Caco-2 (cell line): Measurements from ENCODE around the gene MFAP3. TPM values are rescaled to one million over a fixed set of nuclear protein-coding genes. Genes with fewer than 3 reads are reported as not detected.

Experiments
- BruUV-seq: library from RNA; stranded (reverse); fragments of 400-500 nt; replicated peaks from 2 replicates; lab custom pipeline; 2021; lab: Mats Ljungman, UMichigan
- CTCF ChIA-PET: fragments of 300-600 bp; sonication (Branson Sonifier 250); formaldehyde crosslinking; loops from one replicate; lab custom pipeline; 2022; ENCODE audit warnings: antibody characterized with exemption; lab: Charles Lee
- POLR2A ChIA-PET: fragments of 300-600 bp; sonication (Branson Sonifier 250); formaldehyde crosslinking; loops from one replicate; lab custom pipeline; 2022; ENCODE audit warnings: antibody characterized with exemption; lab: Charles Lee
- DNase-seq, 2 experiments: peaks; one replicate each; pipeline versions ENCODE4 v3.0.0 to v3.0.0-alpha.2; 2020 to 2022
- H3K27me3 ChIP-seq: replicated peaks from 2 replicates; pipeline ENCODE4 v1.6.0; 2011; ENCODE audit warnings: low read length; ENCODE audit not compliant: control insufficient read depth, insufficient read depth
- H3K36me3 ChIP-seq: 2 replicates; pipeline ENCODE4 v1.5.1; 2011; ENCODE audit warnings: low read length; ENCODE audit not compliant: control insufficient read depth, insufficient read depth
- H3K4me1 ChIP-seq: fragments of 250-450 bp; sonication (Bioruptor Pico); 2 replicates; pipeline ENCODE4 v1.5.1; 2020; ENCODE audit warnings: mild to moderate bottlenecking
- H3K4me3 ChIP-seq: 2 replicates; pipeline ENCODE4 v1.5.1; 2011; ENCODE audit warnings: low read depth, mild to moderate bottlenecking, control low read depth, low read length
- H3K9me3 ChIP-seq: fragments of 250-450 bp; sonication (Bioruptor Pico); 2 replicates; pipeline ENCODE4 v1.5.1; 2020; ENCODE audit warnings: mild to moderate bottlenecking, moderate library complexity
- H3K27ac Mint-ChIP-seq: one replicate; pipeline ENCODE4 v1.8.0; 2022; ENCODE audit warnings: mixed read lengths; ENCODE audit not compliant: unreplicated experiment
- H3K27me3 Mint-ChIP-seq: one replicate; pipeline ENCODE4 v1.8.0; 2022; ENCODE audit warnings: mixed read lengths; ENCODE audit not compliant: insufficient read depth, unreplicated experiment
- H3K36me3 Mint-ChIP-seq: one replicate; pipeline ENCODE4 v1.8.0; 2022; ENCODE audit warnings: mild to moderate bottlenecking, mixed read lengths; ENCODE audit not compliant: insufficient read depth, unreplicated experiment
- H3K4me1 Mint-ChIP-seq: one replicate; pipeline ENCODE4 v1.8.0; 2022; ENCODE audit warnings: low read depth, mixed read lengths; ENCODE audit not compliant: unreplicated experiment
- H3K4me3 Mint-ChIP-seq: one replicate; pipeline ENCODE4 v1.8.0; 2022; ENCODE audit warnings: mild to moderate bottlenecking, moderate library complexity, mixed read lengths; ENCODE audit not compliant: unreplicated experiment
- H3K9me3 Mint-ChIP-seq: one replicate; pipeline ENCODE4 v1.8.0; 2022; ENCODE audit warnings: mixed read lengths; ENCODE audit not compliant: unreplicated experiment
- CTCF ChIP-seq, 2 experiments: fragments of 200-600 bp in 1 of 2; IDR thresholded peaks; 1 replicate in 1 of 2; 2 replicates in 1 of 2; pipeline versions ENCODE4 v1.5.1 to v1.8.0; 2011 to 2022; ENCODE audit warnings: antibody characterized with exemption in 1 of 2, control low read depth in 1 of 2, inconsistent platforms in 1 of 2, low read depth in 1 of 2, low read length in 1 of 2, mild to moderate bottlenecking in 1 of 2, moderate library complexity in 1 of 2; ENCODE audit not compliant: insufficient read depth in 1 of 2, severe bottlenecking in 1 of 2, unreplicated experiment in 1 of 2
- intact Hi-C: fragments of 100-400 bp; cut with micrococcal nuclease; formaldehyde crosslinking; loops from one replicate; pipeline ENCODE4 v1.10.0; 2022; ENCODE audit not compliant: unreplicated experiment
- total RNA-seq: library from RNA; stranded (reverse); gene quantifications from 2 replicates; pipeline ENCODE4 v1.2.3, GENCODE V29; 2022

Gene MFAP3
- total RNA-seq, 1 experiment from 2014 or later, result 24.1 TPM

GRCh38 chr5:154078272-154078671, 39.5 kb downstream of the MFAP3 start:
- intact Hi-C loops, result no loop called here
- Histone ChIP-seq H3K9me3 (no peaks in the 10 kb centered on the region), H3K27me3 (no peaks in the 10 kb centered on the region), H3K36me3 (no peaks in the 10 kb centered on the region), H3K4me3 (no peak overlapping the region), H3K4me1 (no peaks in the 10 kb centered on the region)
- TF ChIP-seq CTCF (IDR thresholded peaks at IDR 0.05; ENCODE audit: insufficient read depth in 1 of 2, low read depth in 1 of 2, low read length in 1 of 2, severe bottlenecking in 1 of 2, unreplicated experiment in 1 of 2), result no peak
- POLR2A ChIA-PET, result no interaction called here
- H3K9me3 Mint-ChIP-seq, result no peaks in the 10 kb centered on the region
- no TSS peak for BruUV-seq
- CTCF ChIA-PET, result no interaction called here
- no peaks in the 10 kb centered on the region for H3K27me3 Mint-ChIP-seq
- H3K27ac Mint-ChIP-seq, result no peak overlapping the region
- no peaks in the 10 kb centered on the region for H3K36me3 Mint-ChIP-seq
- H3K4me1 Mint-ChIP-seq, result no peaks in the 10 kb centered on the region
- no peak overlapping the region for H3K4me3 Mint-ChIP-seq
- no peak for DNase-seq

GRCh38 chr5:154081246-154081645, 42.5 kb downstream of the MFAP3 start:
- no peaks in the 10 kb centered on the region for H3K36me3 Mint-ChIP-seq
- no peak overlapping the region for H3K4me3 ChIP-seq
- H3K36me3 ChIP-seq, result no peaks in the 10 kb centered on the region
- H3K9me3 Mint-ChIP-seq, result no peaks in the 10 kb centered on the region
- TF ChIP-seq CTCF (IDR thresholded peaks at IDR 0.05; ENCODE audit: insufficient read depth in 1 of 2, low read depth in 1 of 2, low read length in 1 of 2, severe bottlenecking in 1 of 2, unreplicated experiment in 1 of 2), result no peak
- BruUV-seq, result no TSS peak
- ChIA-PET POLR2A (no interaction called here), CTCF (no interaction called here)
- 0 out of 2 replicates have a peak, but pooled peaks cover 1% of the 10 kb centered on the region for H3K27me3 ChIP-seq
- no peak for DNase-seq
- H3K4me1 ChIP-seq, result no peaks in the 10 kb centered on the region
- no peaks in the 10 kb centered on the region for H3K4me1 Mint-ChIP-seq
- no peak overlapping the region for H3K27ac Mint-ChIP-seq
- no peak overlapping the region for H3K4me3 Mint-ChIP-seq
- no peaks in the 10 kb centered on the region for H3K9me3 ChIP-seq
- intact Hi-C loops, result no loop called here
- peaks cover 4% of the 10 kb centered on the region for H3K27me3 Mint-ChIP-seq

- Histone ChIP-seq H3K9me3 (no peaks in the 10 kb centered on the region), H3K4me3 (no peak overlapping the region), H3K27me3 (0 out of 2 replicates have a peak, but pooled peaks cover 1% of the 10 kb centered on the region), H3K4me1 (no peaks in the 10 kb centered on the region), H3K36me3 (no peaks in the 10 kb centered on the region)
- no TSS peak for BruUV-seq
- no peak overlapping the region for H3K27ac Mint-ChIP-seq
- DNase-seq, result no peak
- H3K4me1 Mint-ChIP-seq, result no peaks in the 10 kb centered on the region
- ChIA-PET CTCF (no interaction called here), POLR2A (no interaction called here)
- no peak for TF ChIP-seq CTCF (IDR thresholded peaks at IDR 0.05; ENCODE audit: insufficient read depth in 1 of 2, low read depth in 1 of 2, low read length in 1 of 2, severe bottlenecking in 1 of 2, unreplicated experiment in 1 of 2)
- no peak overlapping the region for H3K4me3 Mint-ChIP-seq
- no peaks in the 10 kb centered on the region for H3K36me3 Mint-ChIP-seq
- intact Hi-C loops, result no loop called here
- H3K27me3 Mint-ChIP-seq, result peaks cover 12% of the 10 kb centered on the region
- no peaks in the 10 kb centered on the region for H3K9me3 Mint-ChIP-seq
Observed at GRCh38 chr5:154084062-154084639, 45.4 kb downstream of the MFAP3 start.
